Muscle layer of duodenum (tissue), 2 donors: ENCODE data around the gene PELI1.

Experiments
- H3K27ac ChIP-seq: one replicate; pipeline ENCODE4 v1.7.0; 2013; ENCODE audit warnings: mild to moderate bottlenecking, low read length
- H3K27me3 ChIP-seq: one replicate; pipeline ENCODE4 v1.7.0; 2013; ENCODE audit warnings: low read depth, mild to moderate bottlenecking, control low read depth, low read length
- H3K36me3 ChIP-seq, 2 donors: one replicate each; pipeline ENCODE4 v1.7.0; 2013; ENCODE audit warnings: low read length in 2 of 2, control low read depth in 1 of 2, mild to moderate bottlenecking in 1 of 2; ENCODE audit not compliant: insufficient read depth in 2 of 2, control insufficient read depth in 1 of 2
- H3K4me1 ChIP-seq, 2 donors: one replicate each; pipeline ENCODE4 v1.7.0; 2013; ENCODE audit warnings: low read length in 2 of 2, mild to moderate bottlenecking in 2 of 2, control low read depth in 1 of 2, moderate library complexity in 1 of 2; ENCODE audit not compliant: insufficient read depth in 2 of 2, control insufficient read depth in 1 of 2
- H3K4me3 ChIP-seq, 2 donors: one replicate each; pipeline ENCODE4 v1.7.0; 2013; ENCODE audit warnings: low read length in 2 of 2, low read depth in 1 of 2, mild to moderate bottlenecking in 1 of 2
- H3K9me3 ChIP-seq, 2 donors: one replicate each; pipeline ENCODE4 v1.7.0; 2013; ENCODE audit warnings: low read length in 2 of 2, control low read depth in 1 of 2, mild to moderate bottlenecking in 1 of 2; ENCODE audit not compliant: control insufficient read depth in 1 of 2
- donor health status: healthy.

The PELI1 gene

GRCh38 chr2:64133828-64134227 lies 10.4 kb downstream of the PELI1 start:
- no peaks in the 10 kb centered on the region for H3K9me3 ChIP-seq
- no peak overlapping the region for H3K27ac ChIP-seq
- no peak overlapping the region for H3K4me3 ChIP-seq
- H3K36me3 ChIP-seq: no peaks in the 10 kb centered on the region
- H3K27me3 ChIP-seq: no peaks in the 10 kb centered on the region
- peaks cover 16 to 30% of the 10 kb centered on the region in 2 donors for H3K4me1 ChIP-seq

GRCh38 chr2:64133354-64133753 lies 10.9 kb downstream of the PELI1 start:
- H3K27me3 ChIP-seq: no peaks in the 10 kb centered on the region
- peaks cover 16 to 25% of the 10 kb centered on the region in 2 donors for H3K4me1 ChIP-seq
- no peaks in the 10 kb centered on the region for H3K9me3 ChIP-seq
- H3K36me3 ChIP-seq: no peaks in the 10 kb centered on the region
- no peak overlapping the region for H3K27ac ChIP-seq
- H3K4me3 ChIP-seq: no peak overlapping the region

DNA sequence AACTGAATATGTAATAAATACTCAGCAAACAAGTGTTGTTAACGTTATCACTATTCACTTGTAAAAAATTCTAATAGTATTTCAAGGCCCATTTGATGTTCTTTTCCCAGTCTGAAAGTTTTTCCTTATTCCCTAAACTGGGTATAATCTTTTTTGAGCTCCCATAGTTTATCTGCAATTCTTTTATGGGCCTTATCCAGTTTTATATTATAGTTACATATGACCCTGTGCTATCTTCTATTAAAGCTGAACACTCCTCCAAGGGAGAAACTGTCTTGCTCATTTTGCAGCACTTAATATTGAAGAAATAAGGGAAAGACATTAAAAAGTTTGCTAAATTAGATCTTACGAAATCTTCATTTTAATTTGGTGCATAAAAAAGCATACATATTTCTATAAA lies 13.9 kb downstream of the PELI1 start:
- H3K27ac ChIP-seq: no peak overlapping the region

DNA sequence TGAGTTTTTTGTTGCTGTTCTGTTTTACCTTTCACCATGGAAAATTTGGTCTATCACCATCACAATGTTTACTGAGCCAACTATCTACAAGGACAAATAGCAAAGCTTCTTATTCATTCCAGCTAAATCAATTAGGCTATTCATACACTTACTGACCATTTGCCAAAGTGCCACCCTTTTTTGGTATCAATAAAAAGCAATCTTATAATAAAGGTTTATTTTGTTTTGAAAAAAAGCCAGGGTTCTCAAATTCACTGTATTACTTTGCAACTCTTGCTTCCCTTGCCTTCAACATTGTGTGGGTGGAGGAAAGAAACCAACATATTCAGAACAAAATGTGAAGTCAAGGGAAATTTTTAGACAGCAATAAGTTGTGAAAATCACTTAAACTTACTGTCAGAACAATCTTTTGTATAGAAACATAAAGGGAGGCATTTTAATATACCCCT lies 15.3 kb downstream of the PELI1 start:
- Histone ChIP-seq H3K27me3 (no peaks in the 10 kb centered on the region), H3K27ac (no peak overlapping the region), H3K4me1 (peaks cover 4 to 8% of the 10 kb centered on the region in 2 donors), H3K36me3 (no peaks in the 10 kb centered on the region), H3K9me3 (no peaks in the 10 kb centered on the region), H3K4me3 (no peak overlapping the region)

More for the DNA sequence above, 13.9 kb downstream of the PELI1 start:
- peaks cover 14 to 16% of the 10 kb centered on the region in 2 donors for H3K4me1 ChIP-seq
- H3K4me3 ChIP-seq: no peak overlapping the region
- no peaks in the 10 kb centered on the region for H3K27me3 ChIP-seq
- H3K36me3 ChIP-seq: no peaks in the 10 kb centered on the region
- H3K9me3 ChIP-seq: no peaks in the 10 kb centered on the region

DNA sequence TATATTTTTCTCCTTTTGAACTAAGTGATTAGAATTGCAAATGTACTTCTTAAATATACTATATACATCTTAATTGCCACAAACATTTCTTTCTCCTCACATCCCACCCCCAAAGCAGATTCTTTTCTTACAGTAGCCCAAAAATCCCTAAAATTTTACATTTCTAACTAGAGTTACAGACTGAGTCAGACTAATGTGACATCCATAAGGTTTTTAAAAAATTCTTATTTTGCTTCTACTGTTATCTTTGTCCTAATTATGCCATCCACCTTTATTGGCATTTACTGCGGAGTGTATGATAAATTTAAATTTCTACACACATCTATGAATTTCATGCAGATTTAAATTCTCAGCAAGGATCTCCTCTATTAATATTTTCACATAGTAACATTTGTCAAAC lies 15.8 kb downstream of the PELI1 start:
- H3K27ac ChIP-seq: no peak overlapping the region
- H3K4me1 ChIP-seq: peaks cover 0 to 3% of the 10 kb centered on the region in 2 donors
- H3K36me3 ChIP-seq: no peaks in the 10 kb centered on the region
- H3K27me3 ChIP-seq: no peaks in the 10 kb centered on the region
- H3K9me3 ChIP-seq: no peaks in the 10 kb centered on the region
- H3K4me3 ChIP-seq: no peak overlapping the region

DNA sequence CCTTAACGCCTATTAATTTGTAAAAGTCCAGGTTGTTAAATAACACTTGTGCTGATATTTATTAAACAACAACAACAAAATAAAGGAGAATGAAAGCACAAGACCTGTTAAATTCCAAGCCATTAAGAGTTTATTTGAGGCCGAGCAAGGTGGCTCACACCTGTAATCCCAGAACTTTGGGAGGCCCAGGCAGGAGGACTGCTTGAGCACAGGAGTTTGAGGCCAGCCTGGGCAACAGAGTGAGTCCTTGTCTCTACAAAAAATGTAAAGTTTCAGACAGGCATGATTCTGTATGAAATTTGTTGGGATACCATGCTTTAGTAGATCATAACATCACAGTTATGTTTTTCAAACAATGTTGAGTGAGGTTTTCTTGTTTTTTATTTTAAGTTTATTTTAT lies 17.1 kb downstream of the PELI1 start:
- Histone ChIP-seq H3K4me1 (no peaks in the 10 kb centered on the region), H3K4me3 (no peak overlapping the region), H3K27me3 (no peaks in the 10 kb centered on the region), H3K36me3 (no peaks in the 10 kb centered on the region), H3K9me3 (no peaks in the 10 kb centered on the region), H3K27ac (no peak overlapping the region)

GRCh38 chr2:64126601-64127000 lies 17.6 kb downstream of the PELI1 start:
- Histone ChIP-seq H3K9me3 (no peaks in the 10 kb centered on the region), H3K4me3 (no peak overlapping the region), H3K27me3 (no peaks in the 10 kb centered on the region), H3K27ac (no peak overlapping the region), H3K4me1 (no peaks in the 10 kb centered on the region), H3K36me3 (no peaks in the 10 kb centered on the region)

- H3K4me3 ChIP-seq: no peak overlapping the region
- no peaks in the 10 kb centered on the region for H3K27me3 ChIP-seq
- H3K27ac ChIP-seq: no peak overlapping the region
- H3K4me1 ChIP-seq: peaks cover 0 to 4% of the 10 kb centered on the region in 2 donors
- no peaks in the 10 kb centered on the region for H3K9me3 ChIP-seq
- no peaks in the 10 kb centered on the region for H3K36me3 ChIP-seq
Measured at GRCh38 chr2:64124571-64124970, 19.6 kb downstream of the PELI1 start.

GRCh38 chr2:64124168-64124567 lies 20.1 kb downstream of the PELI1 start:
- Histone ChIP-seq H3K27ac (no peak overlapping the region), H3K4me3 (no peak overlapping the region), H3K36me3 (no peaks in the 10 kb centered on the region), H3K9me3 (no peaks in the 10 kb centered on the region), H3K27me3 (no peaks in the 10 kb centered on the region), H3K4me1 (peaks cover 0 to 6% of the 10 kb centered on the region in 2 donors)

DNA sequence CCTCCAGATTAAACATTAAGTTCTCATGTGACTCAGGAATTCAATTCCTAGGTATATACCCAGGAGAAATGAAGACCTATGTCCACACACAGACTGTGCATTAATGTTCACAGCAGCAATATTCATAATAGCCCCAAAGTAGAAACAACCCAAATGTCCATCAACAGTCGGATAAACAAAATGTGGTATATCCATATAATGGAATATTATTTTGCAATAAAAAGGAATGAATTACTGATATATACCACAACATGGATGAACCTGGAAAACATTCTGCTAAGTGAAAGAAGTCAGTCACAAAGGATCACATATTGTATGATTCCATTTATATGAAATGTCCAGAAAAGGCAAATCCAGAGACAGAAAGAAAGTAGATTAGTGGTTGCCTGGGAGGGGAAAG lies 20.5 kb downstream of the PELI1 start:
- Histone ChIP-seq H3K27me3 (no peaks in the 10 kb centered on the region), H3K4me3 (no peak overlapping the region), H3K4me1 (peaks cover 0 to 6% of the 10 kb centered on the region in 2 donors), H3K27ac (no peak overlapping the region), H3K36me3 (no peaks in the 10 kb centered on the region), H3K9me3 (no peaks in the 10 kb centered on the region)

DNA sequence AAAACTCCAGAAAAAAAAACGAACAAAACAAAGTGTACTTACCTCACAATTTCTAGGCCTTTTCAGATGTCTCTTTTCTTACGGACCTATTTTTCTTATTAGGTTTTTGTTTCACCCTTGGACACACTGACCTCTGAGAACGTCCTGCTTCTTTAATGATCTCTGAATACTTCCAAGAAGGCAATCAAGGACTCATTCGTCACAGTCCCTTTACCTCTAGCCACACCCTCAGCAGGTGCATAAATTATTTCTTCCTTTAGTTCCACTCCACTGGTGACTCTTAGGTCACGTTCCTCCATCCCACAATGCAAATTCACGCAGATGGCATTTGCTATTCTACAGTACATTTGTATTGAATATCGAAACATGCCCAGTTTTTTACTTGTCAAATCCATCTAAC lies 21.9 kb downstream of the PELI1 start:
- peaks cover 0 to 6% of the 10 kb centered on the region in 2 donors for H3K4me1 ChIP-seq
- H3K4me3 ChIP-seq: no peak overlapping the region
- H3K27ac ChIP-seq: no peak overlapping the region
- no peaks in the 10 kb centered on the region for H3K27me3 ChIP-seq
- H3K36me3 ChIP-seq: no peaks in the 10 kb centered on the region
- no peaks in the 10 kb centered on the region for H3K9me3 ChIP-seq

- peaks cover 8 to 11% of the 10 kb centered on the region in 2 donors for H3K4me1 ChIP-seq
- H3K4me3 ChIP-seq: no peak overlapping the region
- no peaks in the 10 kb centered on the region for H3K27me3 ChIP-seq
- no peaks in the 10 kb centered on the region for H3K36me3 ChIP-seq
- H3K9me3 ChIP-seq: no peaks in the 10 kb centered on the region
- peak overlapping the region; percentile 0 for H3K27ac ChIP-seq
Measured at GRCh38 chr2:64120928-64121327, 23.3 kb downstream of the PELI1 start.
